Activated naive CD4-positive, alpha-beta T cell treated with anti-CD3 and anti-CD28 coated beads for 36 hours (primary cell): ENCODE data around the gene PCDHGA1. TPM values are rescaled to one million over a fixed set of nuclear protein-coding genes. Genes with fewer than 3 reads are reported as not detected.
A peak's percentile ranks its signal among the peaks of the same experiment; 100 is the strongest.

Source experiments
- CTCF ChIA-PET: fragments of 350-600 bp; sonication (Branson Sonifier 250); formaldehyde crosslinking; loops from one replicate; lab custom pipeline; 2021; ENCODE audit warnings: antibody characterized with exemption; lab: Charles Lee
- DNase-seq: peaks from one replicate; pipeline ENCODE4 v3.0.0-alpha.2; 2020
- H3K27ac Mint-ChIP-seq: one replicate; pipeline ENCODE4 v1.8.0; 2021; ENCODE audit warnings: mild to moderate bottlenecking, mixed read lengths
- H3K27me3 Mint-ChIP-seq: one replicate; pipeline ENCODE4 v1.8.0; 2021; ENCODE audit warnings: low read depth, mixed read lengths
- H3K36me3 Mint-ChIP-seq: one replicate; pipeline ENCODE4 v1.8.0; 2021; ENCODE audit warnings: low read depth, mixed read lengths
- H3K4me1 Mint-ChIP-seq: one replicate; pipeline ENCODE4 v1.8.0; 2021; ENCODE audit warnings: low read depth, mixed read lengths
- H3K4me3 Mint-ChIP-seq: one replicate; pipeline ENCODE4 v1.8.0; 2021; ENCODE audit warnings: mild to moderate bottlenecking, moderate library complexity, mixed read lengths
- H3K9me3 Mint-ChIP-seq: one replicate; pipeline ENCODE4 v1.8.0; 2021; ENCODE audit warnings: mixed read lengths
- intact Hi-C: fragments of 100-400 bp; cut with micrococcal nuclease; formaldehyde crosslinking; loops from one replicate; pipeline ENCODE4 v1.15.1; 2023
- total RNA-seq, 2 experiments: library from RNA; stranded (reverse); gene quantifications; one replicate each; pipeline ENCODE4 v1.2.3, GENCODE V29; 2021

The PCDHGA1 gene
- total RNA-seq, 2 experiments from 2014 or later: not detected

- H3K4me1 Mint-ChIP-seq: peaks cover 30% of the 10 kb centered on the region
- H3K9me3 Mint-ChIP-seq: no peaks in the 10 kb centered on the region
- H3K27ac Mint-ChIP-seq: peak overlapping the region; percentile 14
- intact Hi-C loops: no loop called here
- peaks cover 13% of the 10 kb centered on the region for H3K36me3 Mint-ChIP-seq
- no peak overlapping the region for H3K4me3 Mint-ChIP-seq
- H3K27me3 Mint-ChIP-seq: no peaks in the 10 kb centered on the region
- no peak for DNase-seq
- CTCF ChIA-PET: interaction anchor here (0.7 to 8.9 kb wide), 20 partner anchors 9 to 429 kb away, joined by 3 to 96 read pairs (median 4); partner anchors contain the start of genes PCDHGA10, PCDHGA11, PCDHGA12 and PCDHGB3
These were observed 184.2 kb downstream of the PCDHGA1 start for GRCh38 chr5:141514330-141515133.

- no peak for DNase-seq
- H3K4me3 Mint-ChIP-seq: no peak overlapping the region
- H3K9me3 Mint-ChIP-seq: no peaks in the 10 kb centered on the region
- peaks cover 18% of the 10 kb centered on the region for H3K36me3 Mint-ChIP-seq
- H3K27ac Mint-ChIP-seq: peak overlapping the region; percentile 31
- H3K4me1 Mint-ChIP-seq: peaks cover 30% of the 10 kb centered on the region
- CTCF ChIA-PET: interaction anchor here (0.6 to 8.9 kb wide), 17 partner anchors 8 to 628 kb away, joined by 3 to 96 read pairs (median 5); partner anchors contain the start of genes PCDHGA10, PCDHGA11, PCDHGA12 and PCDHGB3
- intact Hi-C loops: no loop called here
- H3K27me3 Mint-ChIP-seq: no peaks in the 10 kb centered on the region
These were observed 184.8 kb downstream of the PCDHGA1 start for GRCh38 chr5:141515141-141515540.

- Mint-ChIP-seq H3K27ac (peak overlapping the region; percentile 27), H3K4me3 (no peak overlapping the region), H3K4me1 (peaks cover 34% of the 10 kb centered on the region), H3K36me3 (peaks cover 26% of the 10 kb centered on the region), H3K9me3 (no peaks in the 10 kb centered on the region), H3K27me3 (no peaks in the 10 kb centered on the region)
- intact Hi-C loops: no loop called here
- no peak for DNase-seq
- CTCF ChIA-PET: interaction anchor here (0.6 to 8.9 kb wide), 9 partner anchors 7 to 627 kb away, joined by 3 to 96 read pairs (median 8); partner anchors contain the start of genes PCDHGA10, PCDHGA11, PCDHGA12 and PCDHGB7
These were observed 185.8 kb downstream of the PCDHGA1 start for GRCh38 chr5:141515946-141516671.

DNA sequence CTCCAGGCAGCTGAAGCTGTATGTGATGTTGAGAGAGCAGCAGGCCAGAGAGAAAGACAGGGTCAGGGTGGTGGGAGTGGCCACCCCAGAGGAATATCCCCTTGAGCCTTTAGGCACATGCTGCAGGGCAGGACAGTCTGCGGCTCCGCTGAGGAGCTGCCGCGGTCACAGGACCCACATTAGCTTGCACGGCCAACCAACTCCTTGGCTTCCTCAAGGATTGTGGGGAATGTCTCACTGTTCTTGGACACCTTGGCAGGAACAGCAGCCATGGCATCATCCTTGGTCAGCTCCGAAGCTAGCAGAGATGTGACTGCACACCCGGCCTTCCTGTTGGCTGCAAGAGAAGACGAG is 186.3 kb downstream of the PCDHGA1 start:
- DNase-seq: no peak
- Mint-ChIP-seq H3K4me1 (peaks cover 40% of the 10 kb centered on the region), H3K9me3 (no peaks in the 10 kb centered on the region), H3K4me3 (no peak overlapping the region), H3K27ac (peak overlapping the region; percentile 7), H3K36me3 (peaks cover 31% of the 10 kb centered on the region), H3K27me3 (no peaks in the 10 kb centered on the region)
- CTCF ChIA-PET: interaction anchor here (0.8 to 8.9 kb wide), 3 partner anchors 7 to 95 kb away, joined by 3 to 96 read pairs (median 34); partner anchors contain the start of gene PCDHGA11
- intact Hi-C loops: no loop called here

- no peaks in the 10 kb centered on the region for H3K27me3 Mint-ChIP-seq
- H3K27ac Mint-ChIP-seq: no peak overlapping the region
- peaks cover 46% of the 10 kb centered on the region for H3K4me1 Mint-ChIP-seq
- no peak for DNase-seq
- CTCF ChIA-PET: interaction anchor here (5.8 to 8.9 kb wide), 2 partner anchors 6 to 96 kb away, joined by 34 to 96 read pairs; partner anchors contain the start of gene PCDHGA11
- intact Hi-C loops: no loop called here
- no peak overlapping the region for H3K4me3 Mint-ChIP-seq
- H3K36me3 Mint-ChIP-seq: peaks cover 33% of the 10 kb centered on the region
- no peaks in the 10 kb centered on the region for H3K9me3 Mint-ChIP-seq
These were observed 187.0 kb downstream of the PCDHGA1 start for GRCh38 chr5:141517312-141517711.

- H3K27ac Mint-ChIP-seq: no peak overlapping the region
- intact Hi-C loops: no loop called here
- CTCF ChIA-PET: interaction anchor here (0.6 to 8.9 kb wide), 2 partner anchors 5 to 349 kb away, joined by 3 to 96 read pairs; no protein-coding TSS in a partner anchor
- H3K27me3 Mint-ChIP-seq: no peaks in the 10 kb centered on the region
- H3K36me3 Mint-ChIP-seq: peaks cover 35% of the 10 kb centered on the region
- H3K4me3 Mint-ChIP-seq: no peak overlapping the region
- H3K4me1 Mint-ChIP-seq: peaks cover 47% of the 10 kb centered on the region
- no peak for DNase-seq
- H3K9me3 Mint-ChIP-seq: no peaks in the 10 kb centered on the region
These were observed 187.7 kb downstream of the PCDHGA1 start for GRCh38 chr5:141517880-141518617.

GRCh38 chr5:141518618-141519015 is 188.3 kb downstream of the PCDHGA1 start:
- Mint-ChIP-seq H3K27me3 (no peaks in the 10 kb centered on the region), H3K9me3 (no peaks in the 10 kb centered on the region), H3K36me3 (peaks cover 36% of the 10 kb centered on the region), H3K27ac (no peak overlapping the region), H3K4me3 (no peak overlapping the region), H3K4me1 (peaks cover 45% of the 10 kb centered on the region)
- no peak for DNase-seq
- CTCF ChIA-PET: interaction anchor here (0.6 kb wide), 1 partner anchor 349 kb away, joined by 3 read pairs; no protein-coding TSS in a partner anchor
- intact Hi-C loops: no loop called here

DNA sequence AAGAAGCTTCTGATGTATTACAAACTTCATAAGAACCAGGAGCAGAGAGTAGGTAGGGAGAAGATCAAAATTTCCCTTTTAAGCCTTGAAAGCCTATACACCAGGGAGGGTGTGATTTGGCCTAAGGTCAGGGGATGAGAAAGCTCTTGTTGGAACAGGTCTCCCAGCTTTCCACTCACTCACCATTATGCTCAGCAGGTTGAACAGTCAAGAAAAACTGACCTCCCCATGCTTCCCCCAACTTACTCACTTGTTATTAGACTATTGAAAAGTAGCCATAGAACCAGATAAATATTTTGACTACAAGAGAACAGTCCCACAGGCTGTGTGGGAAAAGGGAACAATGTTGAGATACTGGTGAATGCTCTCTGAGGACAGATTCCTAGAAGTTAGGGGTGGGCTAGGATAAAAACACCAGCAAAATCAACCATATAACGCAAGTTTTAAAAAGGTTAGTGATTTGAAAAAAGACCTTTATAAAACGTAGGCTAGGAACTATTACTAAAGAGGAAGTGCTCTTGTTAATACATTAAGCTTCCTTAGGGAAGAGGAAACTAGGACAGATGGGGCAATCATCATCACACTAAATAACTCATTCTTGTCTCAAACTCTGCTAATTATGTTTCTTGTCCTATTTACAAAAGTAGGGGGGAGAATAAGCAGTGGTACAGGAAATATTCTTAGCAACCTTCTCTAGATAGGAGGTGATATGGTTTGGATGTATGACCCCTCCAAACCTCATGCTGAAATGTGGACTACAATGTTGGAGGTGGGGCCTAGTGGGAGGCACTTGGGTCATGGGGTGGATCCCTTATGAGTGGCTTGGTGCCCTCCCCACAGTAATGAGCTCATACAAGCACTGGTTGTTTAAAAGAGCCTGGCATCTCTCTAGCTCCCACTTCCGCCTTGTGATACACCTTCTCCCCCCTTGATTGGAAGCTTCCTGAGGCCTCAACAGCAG is 189.6 kb downstream of the PCDHGA1 start:
- no peak for DNase-seq
- Mint-ChIP-seq H3K4me3 (no peak overlapping the region), H3K27me3 (no peaks in the 10 kb centered on the region), H3K27ac (no peak overlapping the region), H3K36me3 (peaks cover 45% of the 10 kb centered on the region), H3K9me3 (no peaks in the 10 kb centered on the region), H3K4me1 (peaks cover 32% of the 10 kb centered on the region)
- CTCF ChIA-PET: interaction anchor here (0.6 to 7.5 kb wide), 3 partner anchors 6 to 190 kb away, joined by 4 to 96 read pairs (median 4); no protein-coding TSS in a partner anchor
- intact Hi-C loops: loop anchor here (5.0 to 10.0 kb wide), 2 partner anchors 97 to 435 kb away; partner anchors contain the start of gene DIAPH1

GRCh38 chr5:141521244-141521781 is 191.0 kb downstream of the PCDHGA1 start:
- H3K9me3 Mint-ChIP-seq: no peaks in the 10 kb centered on the region
- no peak overlapping the region for H3K27ac Mint-ChIP-seq
- intact Hi-C loops: loop anchor here (1.0 to 10.0 kb wide), 3 partner anchors 8 to 437 kb away; partner anchors contain the start of gene DIAPH1
- no peaks in the 10 kb centered on the region for H3K27me3 Mint-ChIP-seq
- DNase-seq: no peak
- H3K4me3 Mint-ChIP-seq: no peak overlapping the region
- peaks cover 54% of the 10 kb centered on the region for H3K36me3 Mint-ChIP-seq
- H3K4me1 Mint-ChIP-seq: peaks cover 32% of the 10 kb centered on the region
- CTCF ChIA-PET: interaction anchor here (0.7 to 7.5 kb wide), 11 partner anchors 8 to 440 kb away, joined by 3 to 96 read pairs (median 4); partner anchors contain the start of genes PCDHGA10, PCDHGA12 and TAF7

DNA sequence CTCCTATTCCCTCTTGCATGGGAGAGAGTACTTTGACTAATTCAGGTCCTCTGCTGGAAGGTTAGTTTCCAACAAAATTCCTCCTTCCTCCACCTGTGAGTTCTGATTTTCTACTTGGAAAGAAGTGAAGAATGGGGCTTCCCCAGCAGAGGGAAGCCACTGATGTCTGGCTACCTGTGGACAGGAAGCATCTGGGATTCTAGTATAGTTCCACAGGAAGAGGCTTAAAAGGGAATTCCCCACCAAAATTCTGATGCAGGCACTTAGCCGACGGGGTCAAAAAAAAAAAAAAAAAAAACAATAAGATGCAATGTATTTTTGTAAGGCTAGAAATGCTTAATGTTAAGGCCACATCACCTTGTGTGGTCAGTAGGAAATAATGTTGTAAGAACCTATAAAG is 192.0 kb downstream of the PCDHGA1 start:
- H3K27ac Mint-ChIP-seq: no peak overlapping the region
- CTCF ChIA-PET: interaction anchor here (1.0 to 7.5 kb wide), 12 partner anchors 9 to 439 kb away, joined by 3 to 96 read pairs (median 5); partner anchors contain the start of genes PCDHGA10, PCDHGA11, PCDHGA12 and TAF7
- H3K36me3 Mint-ChIP-seq: peaks cover 62% of the 10 kb centered on the region
- H3K9me3 Mint-ChIP-seq: no peaks in the 10 kb centered on the region
- intact Hi-C loops: loop anchor here (5.0 to 10.0 kb wide), 2 partner anchors 95 to 438 kb away; partner anchors contain the start of gene DIAPH1
- peaks cover 32% of the 10 kb centered on the region for H3K4me1 Mint-ChIP-seq
- H3K4me3 Mint-ChIP-seq: no peak overlapping the region
- no peaks in the 10 kb centered on the region for H3K27me3 Mint-ChIP-seq
- DNase-seq: no peak
